SIG-M5 treated with dmso at 0.1 percent for 504 hours (cell line): ENCODE measurements around the gene PNMA1.
A peak's percentile ranks its signal among the peaks of the same experiment; 100 is the strongest.

Experiments
- DNase-seq: peaks from one replicate; lab custom pipeline; 2025; ENCODE audit not compliant: unreplicated experiment; lab: John Stamatoyannopoulos, UW

PNMA1 gene

GRCh38 chr14:73678698-73679097, 35.5 kb downstream of the PNMA1 start:
- no peak for DNase-seq

DNA sequence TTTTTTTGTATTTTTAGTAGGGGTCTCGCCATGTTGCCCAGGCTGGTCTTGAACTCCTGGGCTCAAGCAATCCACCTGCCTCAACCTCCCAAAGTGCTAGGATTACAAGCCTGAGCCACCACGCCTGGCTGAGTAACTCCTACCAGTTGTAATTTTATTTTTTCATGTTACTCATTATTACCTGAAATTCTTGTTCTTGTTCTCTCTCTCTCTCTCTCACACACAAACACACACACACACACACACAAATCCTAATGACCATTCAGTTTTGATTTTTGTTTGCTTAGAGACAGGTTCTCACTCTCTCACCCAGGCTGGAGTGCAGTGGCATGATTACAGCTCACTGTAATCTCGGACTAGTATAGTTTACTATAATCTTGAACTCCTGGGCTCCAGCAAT, 39.2 kb downstream of the PNMA1 start:
- DNase-seq, result peak; percentile 8

GRCh38 chr14:73667854-73668253, 46.3 kb downstream of the PNMA1 start:
- DNase-seq, result no peak

DNA sequence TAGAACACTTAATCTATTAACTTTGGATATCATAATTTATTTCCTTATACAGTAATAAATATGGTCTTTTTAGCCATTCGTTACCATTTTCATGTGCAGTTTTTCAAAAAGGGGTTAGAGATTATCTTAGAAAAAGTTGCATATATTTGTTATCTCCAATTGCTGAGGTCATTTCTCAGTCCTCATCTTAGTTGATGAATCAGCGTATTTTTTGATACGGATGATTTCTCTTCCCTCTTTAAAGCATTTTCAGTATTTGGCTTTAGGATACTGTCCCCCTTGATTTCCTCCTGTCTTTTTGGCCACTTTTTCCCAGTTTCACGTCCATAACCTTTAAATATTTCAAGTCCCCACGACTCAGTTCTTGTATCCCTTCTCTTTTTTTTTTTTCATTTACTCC, 47.6 kb downstream of the PNMA1 start:
- no peak for DNase-seq

- DNase-seq, result no peak
Measured at GRCh38 chr14:73665130-73665529, 49.1 kb downstream of the PNMA1 start.

DNA sequence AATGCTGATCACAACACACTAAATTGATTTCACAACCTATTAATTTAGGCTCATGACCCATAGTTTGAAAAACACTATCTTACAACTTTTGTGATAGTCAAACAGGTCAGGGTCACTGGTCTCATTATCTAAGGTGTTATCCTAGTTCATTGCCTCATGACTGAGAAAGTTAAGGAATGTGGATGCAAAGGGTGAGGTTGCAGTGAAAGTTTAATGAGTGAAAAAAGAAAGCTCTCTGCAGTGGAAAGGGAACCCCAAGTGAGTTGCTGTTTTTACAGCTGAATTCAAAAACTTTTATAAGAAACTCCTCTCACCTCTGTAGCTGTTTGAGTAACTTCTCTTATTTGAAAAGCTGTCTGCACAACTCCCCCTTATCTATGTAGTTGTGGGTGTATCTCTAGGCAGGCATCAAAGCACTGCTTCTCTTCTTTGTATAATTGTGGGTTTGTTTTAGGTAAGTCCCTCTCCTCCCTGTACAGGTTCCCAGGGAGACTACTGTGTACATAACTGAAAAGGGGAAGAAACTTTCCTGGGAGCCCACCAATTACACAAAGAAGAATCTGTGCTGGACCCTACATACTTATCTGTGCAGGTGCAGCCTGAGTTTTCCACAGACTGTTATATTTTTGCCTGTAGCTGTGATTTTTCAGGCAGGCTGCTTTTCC, 50.5 kb downstream of the PNMA1 start:
- no peak for DNase-seq

GRCh38 chr14:73662487-73662943, 51.7 kb downstream of the PNMA1 start:
- DNase-seq, result peak; percentile 64

DNA sequence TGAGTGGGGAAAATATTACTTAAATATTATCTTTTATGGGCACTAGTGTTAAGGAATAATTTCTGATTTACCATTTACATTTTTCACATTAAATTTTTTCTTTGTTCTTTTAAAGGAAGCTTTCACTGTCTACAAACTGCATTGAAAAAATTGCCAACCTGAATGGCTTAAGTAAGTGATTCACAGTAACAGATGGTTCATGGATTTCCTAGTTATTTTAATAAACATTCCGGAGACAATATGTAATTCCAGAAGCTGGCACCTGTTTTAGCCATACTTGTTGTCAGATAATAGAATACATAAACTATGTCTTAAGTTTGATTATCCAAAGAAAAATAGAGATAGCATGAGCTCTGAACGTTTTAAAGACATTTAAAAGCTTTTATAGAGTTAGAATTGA, 52.3 kb downstream of the PNMA1 start:
- DNase-seq, result no peak
